Activated CD8-positive, alpha-beta T cell treated with anti-CD3 and anti-CD28 coated beads, Interleukin-2, amount 10 ng/mL, durations not matched to agents 7 days and 5 days (primary cell): ENCODE data around the gene MICAL2. TPM values are rescaled to one million over a fixed set of nuclear protein-coding genes. Genes with fewer than 3 reads are reported as not detected.
A peak's percentile ranks its signal among the peaks of the same experiment; 100 is the strongest.

Source experiments
- ATAC-seq: fragments of 150-1000 bp; cut with Tn5 transposase; one replicate; pipeline ENCODE4 v1.10.0; 2021; ENCODE audit warnings: moderate library complexity
- CTCF ChIA-PET: fragments of 350-600 bp; sonication (Branson Sonifier 250); formaldehyde crosslinking; loops from one replicate; lab custom pipeline; 2021; ENCODE audit warnings: antibody characterized with exemption; lab: Charles Lee
- POLR2A ChIA-PET: fragments of 350-600 bp; sonication (Branson Sonifier 250); formaldehyde crosslinking; loops from one replicate; lab custom pipeline; 2021; ENCODE audit warnings: antibody characterized with exemption; lab: Charles Lee
- DNase-seq: peaks from one replicate; pipeline ENCODE4 v3.0.0-alpha.2; 2020
- H3K27ac Mint-ChIP-seq: one replicate; pipeline ENCODE4 v1.8.0; 2021; ENCODE audit warnings: mild to moderate bottlenecking, mixed read lengths
- H3K27me3 Mint-ChIP-seq: one replicate; pipeline ENCODE4 v1.8.0; 2021; ENCODE audit warnings: low read depth, mixed read lengths
- H3K36me3 Mint-ChIP-seq: one replicate; pipeline ENCODE4 v1.8.0; 2021; ENCODE audit warnings: low read depth, mixed read lengths
- H3K4me1 Mint-ChIP-seq: one replicate; pipeline ENCODE4 v1.8.0; 2021; ENCODE audit warnings: low read depth, mixed read lengths
- H3K4me3 Mint-ChIP-seq: one replicate; pipeline ENCODE4 v1.8.0; 2021; ENCODE audit warnings: mild to moderate bottlenecking, mixed read lengths
- H3K9me3 Mint-ChIP-seq: one replicate; pipeline ENCODE4 v1.8.0; 2022; ENCODE audit warnings: mixed read lengths; ENCODE audit not compliant: insufficient read depth
- total RNA-seq, 2 experiments: library from RNA; stranded (reverse); gene quantifications; one replicate each; pipeline ENCODE4 v1.2.3, GENCODE V29; 2021

Gene MICAL2
- total RNA-seq, 2 experiments from 2014 or later, result 34.9 to 37.5 TPM

DNA sequence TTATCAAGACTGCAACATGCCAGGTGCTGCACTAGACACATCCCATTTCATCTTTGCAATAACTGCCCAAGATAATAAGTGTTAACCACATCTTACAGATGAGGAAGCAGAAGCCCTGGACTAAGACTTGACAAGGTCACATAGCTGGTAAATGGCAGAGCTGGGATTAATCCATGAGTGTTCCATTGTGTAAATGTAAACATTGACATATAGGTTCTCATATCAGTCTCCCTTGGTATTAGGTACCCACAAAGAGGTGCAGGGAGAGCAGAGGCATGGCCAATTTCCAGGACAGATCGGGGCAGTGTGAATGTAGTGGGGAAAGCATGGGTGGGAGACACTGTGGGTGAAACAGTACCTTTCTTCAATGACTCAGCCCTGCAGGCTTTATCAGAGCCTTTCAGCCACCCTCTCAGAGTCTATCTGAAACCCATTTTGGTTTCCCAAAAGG lies 17.9 kb downstream of the MICAL2 start:
- no peaks in the 10 kb centered on the region for H3K9me3 Mint-ChIP-seq
- peaks cover 3% of the 10 kb centered on the region for H3K36me3 Mint-ChIP-seq
- POLR2A ChIA-PET, result no interaction called here
- DNase-seq (no peak), ATAC-seq (no peak)
- H3K27me3 Mint-ChIP-seq, result no peaks in the 10 kb centered on the region
- CTCF ChIA-PET, result interaction anchor here (1.3 to 1.9 kb wide), 2 partner anchors 19 to 23 kb away, joined by 3 to 4 read pairs; no protein-coding TSS in a partner anchor
- H3K4me3 Mint-ChIP-seq, result no peak overlapping the region
- H3K27ac Mint-ChIP-seq, result no peak overlapping the region
- H3K4me1 Mint-ChIP-seq, result peaks cover 55% of the 10 kb centered on the region

DNA sequence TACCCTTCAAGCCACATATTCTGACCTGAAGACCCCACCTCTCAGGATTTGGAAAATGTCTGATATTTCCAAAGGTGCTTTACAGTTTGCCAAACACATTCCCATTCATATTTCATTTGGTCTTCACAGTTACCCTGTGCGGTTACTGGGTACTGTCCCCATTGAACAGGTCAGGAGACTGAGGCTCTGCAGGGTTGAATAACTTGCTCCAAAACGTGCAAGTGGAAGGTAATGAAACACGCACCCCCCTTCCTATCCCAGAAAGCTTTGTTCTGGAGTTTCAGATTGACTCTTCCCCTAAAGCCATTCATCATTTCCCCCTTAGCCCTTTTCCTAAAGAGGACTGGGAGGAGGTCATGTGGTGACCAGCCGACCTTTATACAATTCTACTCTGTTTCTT lies 18.8 kb downstream of the MICAL2 start:
- H3K4me3 Mint-ChIP-seq, result no peak overlapping the region
- DNase-seq, result no peak
- no peak for ATAC-seq
- H3K4me1 Mint-ChIP-seq, result peaks cover 55% of the 10 kb centered on the region
- no peak overlapping the region for H3K27ac Mint-ChIP-seq
- no peaks in the 10 kb centered on the region for H3K27me3 Mint-ChIP-seq
- peaks cover 3% of the 10 kb centered on the region for H3K36me3 Mint-ChIP-seq
- no peaks in the 10 kb centered on the region for H3K9me3 Mint-ChIP-seq
- ChIA-PET CTCF (interaction anchor here (1.3 to 1.4 kb wide), 2 partner anchors 24 to 70 kb away, joined by 3 to 4 read pairs; no protein-coding TSS in a partner anchor), POLR2A (no interaction called here)

DNA sequence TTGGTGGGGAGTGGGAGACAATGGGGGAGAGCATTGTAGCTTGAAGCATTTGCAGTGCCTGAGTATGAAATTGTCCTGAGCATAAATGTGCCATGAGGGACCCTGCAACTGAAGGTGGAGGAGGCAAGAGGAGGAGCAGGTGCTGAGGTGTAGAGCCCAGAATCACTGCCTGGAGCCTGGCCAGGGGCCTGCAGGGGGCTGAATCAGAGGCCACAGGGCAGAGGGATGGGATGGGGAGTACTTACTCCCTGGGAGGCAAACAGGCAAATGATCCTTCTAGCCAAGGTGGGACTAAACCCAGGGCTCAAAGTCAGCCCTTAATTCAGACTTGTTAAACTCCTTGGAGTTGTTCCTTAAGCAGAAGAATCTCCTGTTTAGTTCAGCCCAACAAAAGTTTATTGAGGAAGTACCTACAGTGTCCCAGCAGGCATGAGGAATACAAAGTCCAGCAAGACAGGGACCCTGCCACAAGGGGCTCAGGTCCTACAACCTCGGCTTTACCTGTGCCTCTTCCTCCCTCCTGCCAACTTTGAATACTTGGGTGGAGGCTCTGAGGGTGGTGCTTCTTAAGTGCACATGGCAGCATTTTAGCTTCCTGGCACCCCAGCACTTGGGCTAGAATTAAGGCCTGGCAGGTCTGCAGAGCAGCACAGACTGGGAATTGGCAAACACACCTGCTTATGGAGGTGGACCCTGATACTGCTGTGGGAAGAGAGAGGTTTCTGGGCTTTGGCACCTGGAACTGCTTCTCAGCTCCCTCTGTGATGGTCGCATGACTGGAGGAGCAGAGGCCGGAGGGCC lies 20.0 kb downstream of the MICAL2 start:
- Mint-ChIP-seq H3K36me3 (peaks cover 3% of the 10 kb centered on the region), H3K4me3 (no peak overlapping the region), H3K9me3 (no peaks in the 10 kb centered on the region), H3K27me3 (no peaks in the 10 kb centered on the region), H3K4me1 (peaks cover 48% of the 10 kb centered on the region), H3K27ac (peak overlapping the region; percentile 58)
- no peak for DNase-seq
- POLR2A ChIA-PET, result no interaction called here
- no peak for ATAC-seq
- CTCF ChIA-PET, result interaction anchor here (1.2 to 1.4 kb wide), 2 partner anchors 8 to 69 kb away, joined by 3 to 4 read pairs; no protein-coding TSS in a partner anchor

DNA sequence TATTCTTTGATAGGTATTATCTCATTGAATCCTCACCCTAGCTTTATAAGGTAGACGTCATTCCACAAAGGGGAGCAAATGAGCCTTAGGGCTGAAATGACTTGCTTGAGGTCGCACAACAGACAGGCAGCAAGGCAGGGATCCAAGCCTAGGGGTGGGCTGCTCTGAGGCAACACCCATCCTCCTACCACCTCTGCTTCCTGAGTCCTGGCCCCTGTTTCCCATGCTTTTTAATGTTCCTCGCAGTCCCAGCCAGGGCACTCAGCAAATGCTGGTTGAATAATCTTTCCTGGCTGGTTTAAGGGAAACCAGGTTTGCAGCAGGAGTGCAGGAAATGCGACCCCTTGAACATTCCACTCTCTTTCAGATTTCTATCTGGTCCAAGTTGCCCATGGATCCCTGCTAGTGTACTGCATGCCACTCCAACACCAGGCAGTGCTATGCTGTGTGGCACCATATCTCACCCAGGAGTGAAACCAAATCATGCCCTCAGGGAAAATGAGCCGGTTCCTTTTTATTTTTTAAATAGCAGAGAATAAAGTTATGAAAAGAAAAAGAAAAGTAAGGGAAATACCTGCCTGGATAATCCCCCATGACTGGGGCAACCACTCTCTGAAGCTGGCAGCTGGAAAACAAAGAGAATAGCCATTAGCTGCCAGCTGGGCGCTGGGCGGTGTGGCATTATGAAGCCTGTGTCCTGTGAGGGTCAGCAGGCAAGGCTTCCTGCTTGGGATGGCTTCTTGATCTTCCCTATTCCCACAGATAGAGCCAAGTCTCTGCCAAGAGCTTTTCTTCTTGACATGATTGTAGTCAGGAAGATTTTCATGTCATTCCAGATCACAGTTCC lies 21.8 kb downstream of the MICAL2 start:
- Mint-ChIP-seq H3K9me3 (no peaks in the 10 kb centered on the region), H3K4me1 (peaks cover 33% of the 10 kb centered on the region), H3K36me3 (no peaks in the 10 kb centered on the region), H3K27me3 (no peaks in the 10 kb centered on the region), H3K27ac (no peak overlapping the region), H3K4me3 (no peak overlapping the region)
- ChIA-PET POLR2A (interaction anchor here (0.7 to 1.2 kb wide), 2 partner anchors 12 to 27 kb away, joined by 3 read pairs; no protein-coding TSS in a partner anchor), CTCF (interaction anchor here (0.9 kb wide), 1 partner anchor 149 kb away, joined by 3 read pairs; no protein-coding TSS in a partner anchor)
- no peak for ATAC-seq
- DNase-seq, result no peak

DNA sequence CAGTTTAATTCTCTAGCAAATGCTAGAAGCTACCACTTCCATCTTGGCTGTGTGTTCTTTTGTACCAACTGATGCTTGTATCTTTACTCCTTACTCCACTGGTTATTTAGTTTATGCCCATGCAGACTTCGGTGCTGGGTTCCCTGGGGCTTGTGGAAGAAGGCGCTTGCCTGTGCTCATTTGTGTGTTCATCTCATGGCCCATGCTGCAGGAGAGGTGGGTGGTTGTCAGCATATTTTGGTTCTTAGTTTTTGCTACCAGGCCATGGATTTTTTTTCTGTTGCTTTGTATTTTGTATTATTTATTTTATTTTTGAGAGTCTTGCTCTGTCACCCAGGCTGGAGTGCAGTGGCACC lies 22.4 kb downstream of the MICAL2 start:
- POLR2A ChIA-PET, result interaction anchor here (0.7 to 1.2 kb wide), 3 partner anchors 12 to 26 kb away, joined by 3 read pairs; no protein-coding TSS in a partner anchor
- ATAC-seq, result no peak

DNA sequence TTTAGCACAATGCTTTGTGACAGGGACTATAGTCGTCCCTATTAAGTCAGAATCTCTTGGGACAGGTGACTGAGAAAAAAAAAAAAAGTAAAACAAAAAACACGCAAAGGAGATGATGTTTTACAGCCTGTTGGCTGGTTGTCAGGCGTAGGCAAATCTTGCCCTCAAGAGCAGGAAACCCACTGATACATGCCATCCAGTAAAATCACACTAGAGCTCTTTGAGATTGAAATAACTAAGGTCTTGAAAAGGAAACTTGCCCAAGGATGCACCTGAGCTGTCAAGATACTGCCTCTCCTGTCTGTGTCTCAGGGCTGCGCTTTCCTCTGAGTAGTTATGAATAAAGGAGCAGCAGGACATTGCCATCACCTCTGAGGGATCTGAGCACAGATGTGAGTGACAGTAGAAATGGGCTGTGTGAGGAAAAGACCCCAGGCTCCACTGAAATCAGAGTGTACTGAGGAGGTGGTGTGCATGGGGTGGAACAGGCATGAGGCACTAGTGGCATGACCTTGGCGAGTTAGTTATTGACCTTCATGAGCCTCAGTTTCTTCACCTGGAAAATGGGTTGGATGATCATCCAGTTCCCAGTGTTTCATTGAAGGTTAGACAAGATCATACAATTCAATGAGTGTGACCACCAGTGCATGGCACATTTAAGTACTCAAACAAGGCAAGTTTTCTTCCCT lies 23.3 kb downstream of the MICAL2 start:
- Mint-ChIP-seq H3K9me3 (no peaks in the 10 kb centered on the region), H3K4me3 (no peak overlapping the region), H3K27ac (peak overlapping the region; percentile 82), H3K36me3 (no peaks in the 10 kb centered on the region), H3K4me1 (peaks cover 20% of the 10 kb centered on the region), H3K27me3 (no peaks in the 10 kb centered on the region)
- peak; percentile 59 for ATAC-seq
- DNase-seq, result no peak
- ChIA-PET CTCF (interaction anchor here (1.2 to 2.1 kb wide), 7 partner anchors 9 to 148 kb away, joined by 3 to 8 read pairs (median 6); no protein-coding TSS in a partner anchor), POLR2A (interaction anchor here (1.0 to 1.6 kb wide), 3 partner anchors 11 to 14 kb away, joined by 3 to 5 read pairs (median 3); no protein-coding TSS in a partner anchor)

More for the DNA sequence above, 22.4 kb downstream of the MICAL2 start:
- no peaks in the 10 kb centered on the region for H3K36me3 Mint-ChIP-seq
- H3K27me3 Mint-ChIP-seq, result no peaks in the 10 kb centered on the region
- H3K27ac Mint-ChIP-seq, result no peak overlapping the region
- no peak overlapping the region for H3K4me3 Mint-ChIP-seq
- H3K4me1 Mint-ChIP-seq, result peaks cover 28% of the 10 kb centered on the region
- CTCF ChIA-PET, result interaction anchor here (0.9 kb wide), 1 partner anchor 149 kb away, joined by 3 read pairs; no protein-coding TSS in a partner anchor
- H3K9me3 Mint-ChIP-seq, result no peaks in the 10 kb centered on the region
- DNase-seq, result no peak

DNA sequence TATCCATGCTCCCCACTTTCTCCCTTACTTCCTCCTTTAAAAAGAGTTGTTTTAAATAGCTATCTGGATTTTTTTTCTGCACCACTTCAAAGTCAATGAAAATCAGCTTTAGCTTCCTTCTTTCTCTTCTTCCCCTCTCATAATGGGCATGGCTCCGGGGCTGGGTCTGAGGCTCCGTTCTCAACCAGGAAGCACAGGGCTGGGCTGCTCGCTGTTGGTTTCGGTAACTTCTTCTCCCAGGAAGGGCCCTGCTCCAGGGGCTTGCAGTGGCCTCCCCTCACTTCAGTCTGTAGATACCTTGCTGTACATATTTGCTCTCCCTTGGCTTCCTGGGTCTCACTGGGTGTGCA lies 23.8 kb downstream of the MICAL2 start:
- peak overlapping the region; percentile 1 for H3K4me3 Mint-ChIP-seq
- POLR2A ChIA-PET, result interaction anchor here (1.6 kb wide), 1 partner anchor 11 kb away, joined by 5 read pairs; no protein-coding TSS in a partner anchor

DNA sequence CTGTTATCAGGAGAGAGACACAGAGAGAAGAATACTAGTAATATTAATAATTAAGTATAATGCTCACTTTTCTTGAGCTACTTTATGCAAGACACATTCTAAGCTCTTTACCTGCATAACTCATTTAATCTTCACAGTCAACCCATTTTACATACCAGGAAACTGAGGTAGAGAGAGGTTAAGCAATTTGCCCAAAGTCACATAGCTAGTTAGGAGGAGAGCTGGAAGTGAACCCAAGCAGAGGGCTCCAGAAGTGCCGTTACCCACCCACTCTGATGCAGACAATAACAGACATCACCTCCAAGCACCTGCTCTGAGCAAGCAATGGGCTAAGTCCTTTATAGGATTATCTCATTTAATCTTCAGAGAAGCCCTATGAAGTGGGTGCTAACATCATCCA lies 24.8 kb downstream of the MICAL2 start:
- ATAC-seq, result no peak
- POLR2A ChIA-PET, result interaction anchor here (0.7 to 1.6 kb wide), 2 partner anchors 10 to 14 kb away, joined by 3 to 5 read pairs; no protein-coding TSS in a partner anchor
- Mint-ChIP-seq H3K27me3 (no peaks in the 10 kb centered on the region), H3K4me1 (peaks cover 20% of the 10 kb centered on the region), H3K9me3 (no peaks in the 10 kb centered on the region), H3K4me3 (no peak overlapping the region), H3K27ac (no peak overlapping the region), H3K36me3 (peaks cover 8% of the 10 kb centered on the region)
- CTCF ChIA-PET, result interaction anchor here (1.2 to 2.1 kb wide), 7 partner anchors 11 to 146 kb away, joined by 3 to 8 read pairs (median 6); no protein-coding TSS in a partner anchor
- DNase-seq, result no peak

More for the DNA sequence above, 23.8 kb downstream of the MICAL2 start:
- Mint-ChIP-seq H3K9me3 (no peaks in the 10 kb centered on the region), H3K27ac (peak overlapping the region; percentile 82), H3K4me1 (peaks cover 20% of the 10 kb centered on the region), H3K27me3 (no peaks in the 10 kb centered on the region), H3K36me3 (peaks cover 2% of the 10 kb centered on the region)
- DNase-seq (no peak), ATAC-seq (peak; percentile 61)
- CTCF ChIA-PET, result interaction anchor here (1.2 to 2.1 kb wide), 7 partner anchors 10 to 147 kb away, joined by 3 to 8 read pairs (median 6); no protein-coding TSS in a partner anchor

DNA sequence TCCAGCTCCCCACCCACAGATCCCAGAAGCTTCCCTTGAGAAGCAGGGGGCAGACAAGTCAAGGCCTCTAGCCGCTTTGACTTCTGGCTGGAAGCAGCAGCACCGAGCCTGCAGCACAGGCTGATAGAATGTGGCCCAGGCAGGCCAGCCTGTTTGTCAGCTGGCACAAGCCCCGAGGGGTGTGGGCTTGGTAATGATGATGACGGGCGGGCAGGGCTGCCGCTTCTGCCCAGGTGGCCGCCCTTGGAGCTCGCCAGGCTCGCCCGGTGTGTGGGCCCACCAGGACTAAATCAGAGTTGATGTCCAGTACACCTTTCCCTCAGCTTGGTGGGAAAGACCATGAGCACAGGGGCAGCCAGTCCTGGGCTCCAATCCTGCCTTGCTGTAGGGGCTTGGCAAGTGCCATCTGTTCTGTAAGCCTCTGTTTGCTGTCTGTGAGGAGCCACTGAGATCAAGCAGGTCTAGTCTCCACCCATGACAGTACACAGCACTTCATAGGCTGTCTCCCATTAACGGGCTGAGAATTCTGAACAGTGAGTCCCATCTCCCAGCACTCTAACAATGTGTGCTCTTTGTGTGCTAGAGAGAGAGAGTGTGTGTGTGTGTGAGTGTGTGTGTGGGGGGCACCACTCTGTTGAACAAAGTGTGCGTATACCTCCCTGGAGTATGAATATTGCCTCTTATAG lies 26.8 kb downstream of the MICAL2 start:
- Mint-ChIP-seq H3K4me3 (no peak overlapping the region), H3K4me1 (peaks cover 37% of the 10 kb centered on the region), H3K36me3 (peaks cover 18% of the 10 kb centered on the region), H3K27ac (no peak overlapping the region), H3K27me3 (no peaks in the 10 kb centered on the region), H3K9me3 (no peaks in the 10 kb centered on the region)
- ChIA-PET POLR2A (interaction anchor here (1.4 kb wide), 1 partner anchor 11 kb away, joined by 3 read pairs; no protein-coding TSS in a partner anchor), CTCF (interaction anchor here (1.0 to 1.3 kb wide), 2 partner anchors 50 to 100 kb away, joined by 3 to 4 read pairs; no protein-coding TSS in a partner anchor)
- no peak for DNase-seq
- ATAC-seq, result no peak

DNA sequence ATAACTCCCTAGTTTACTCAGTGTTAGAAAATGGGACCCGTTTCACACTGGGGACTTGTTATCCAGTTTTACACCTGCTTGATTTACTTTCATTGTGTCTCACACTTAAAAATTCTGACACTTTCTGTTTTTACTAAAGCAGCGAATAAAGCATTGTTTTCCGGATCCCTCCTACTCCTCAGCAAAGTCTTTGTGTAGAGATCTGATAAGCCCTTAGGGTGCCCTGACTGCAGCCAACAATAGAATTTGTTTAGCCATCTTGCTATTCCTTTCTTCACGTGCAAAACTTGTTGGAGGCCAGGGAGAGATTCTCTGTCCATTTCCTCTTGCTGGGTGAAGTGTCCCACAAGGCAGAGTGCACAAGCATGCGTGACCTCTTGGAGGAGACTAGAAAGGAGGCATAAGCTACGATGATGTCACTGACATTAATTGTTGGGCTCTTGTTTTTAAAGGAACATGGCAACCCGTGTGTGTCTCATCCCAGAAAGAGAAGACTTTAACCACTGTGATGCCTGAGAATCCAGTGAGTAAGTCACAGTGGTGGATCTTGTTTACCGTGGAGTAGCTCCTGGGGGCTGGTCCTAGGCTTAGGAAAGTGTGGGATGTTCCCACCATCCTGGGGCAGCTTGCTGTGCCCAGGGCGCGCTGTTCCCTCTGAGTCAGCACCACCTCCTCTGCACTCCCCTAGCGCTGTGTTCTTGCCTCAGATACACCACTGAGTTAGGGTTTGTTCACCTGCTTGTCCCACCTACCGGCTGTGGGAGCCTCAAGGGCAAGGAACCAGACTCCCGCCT lies 27.7 kb downstream of the MICAL2 start:
- Mint-ChIP-seq H3K27ac (no peak overlapping the region), H3K9me3 (no peaks in the 10 kb centered on the region), H3K4me1 (peaks cover 42% of the 10 kb centered on the region), H3K36me3 (peaks cover 24% of the 10 kb centered on the region), H3K27me3 (no peaks in the 10 kb centered on the region), H3K4me3 (no peak overlapping the region)
- DNase-seq (no peak), ATAC-seq (no peak)
- POLR2A ChIA-PET, result no interaction called here
- CTCF ChIA-PET, result no interaction called here
